Adrenal gland (tissue), 12 donors: ENCODE data around the gene TSPAN18. TPM values are rescaled to one million over a fixed set of nuclear protein-coding genes. Genes with fewer than 3 reads are reported as not detected.

Experiments used
- DNase-seq, 7 donors: peaks; one replicate each; pipeline ENCODE4 v3.0.0-alpha.2; 2019 to 2020
- H3K27ac ChIP-seq, 5 donors: fragments of 200-600 bp; sonication (generic) in 4 of 5; 1 replicate in 3 of 5; 2 replicates in 2 of 5; pipeline versions ENCODE4 v1.5.1 to v1.8.0; 2016 to 2020; ENCODE audit warnings: mild to moderate bottlenecking in 1 of 5
- H3K27me3 ChIP-seq: fragments of 200-600 bp; 2 replicates; pipeline ENCODE4 v1.8.0; 2021
- H3K36me3 ChIP-seq, 2 donors: fragments of 200-600 bp; replicated peaks in 1 of 2; 1 replicate in 1 of 2; 2 replicates in 1 of 2; pipeline versions ENCODE4 v1.5.1 to v1.8.0; 2018 to 2022
- H3K4me1 ChIP-seq, 2 donors: fragments of 200-600 bp; replicated peaks in 1 of 2; 1 replicate in 1 of 2; 2 replicates in 1 of 2; pipeline versions ENCODE4 v1.5.1 to v1.8.0; 2018 to 2021
- H3K4me3 ChIP-seq, 4 donors: fragments of 200-600 bp; sonication (generic) in 3 of 4; one replicate each; pipeline ENCODE4 v1.5.1; 2016 to 2018
- H3K9me3 ChIP-seq, 3 donors: fragments of 200-600 bp; sonication (generic) in 1 of 3; replicated peaks in 1 of 3; 1 replicate in 2 of 3; 2 replicates in 1 of 3; pipeline versions ENCODE4 v1.5.1 to v1.8.0; 2016 to 2021
- CTCF ChIP-seq, 6 experiments: fragments of 450-650 bp in 4 of 6; fragments of 200-600 bp in 2 of 6; sonication (generic) in 1 of 6; IDR thresholded peaks; 1 replicate in 5 of 6; 2 replicates in 1 of 6; pipeline versions ENCODE4 v1.5.1 to v1.8.0; 2016 to 2021; ENCODE audit warnings: antibody characterized with exemption in 6 of 6, mild to moderate bottlenecking in 2 of 6, moderate library complexity in 1 of 6
- POLR2A ChIP-seq, 2 donors: fragments of 450-650 bp; IDR thresholded peaks; one replicate each; pipeline ENCODE4 v1.6.1; 2017; ENCODE audit warnings: antibody characterized with exemption in 2 of 2, mild to moderate bottlenecking in 2 of 2, moderate library complexity in 1 of 2
- WGBS, 4 donors: extraction: QIAGEN DNeasy Blood & Tissue Kit in 2 of 4; methylation state at CpG; one replicate each; pipeline versions ENCODE4 v1.1.5 to v1.1.7; 2013 to 2017; 5-methylcytosine and 5-hydroxymethylcytosine counted together
- intact Hi-C, 2 donors: fragments of 100-400 bp; cut with DNase I; formaldehyde crosslinking; loops; one replicate each; pipeline versions ENCODE4 v1.14.1 to v1.15.0; 2022 to 2023
- polyA plus RNA-seq, 3 donors: library from polyadenylated mRNA; stranded (reverse); fragments of 200-250 nt in 2 of 3; fragments of 350-450 nt in 1 of 3; fragmentation: Illumina TruSeq in 1 of 3; extraction: RNeasy Lipid Tissue Mini Kit (QIAGEN cat#74804) in 1 of 3; gene quantifications; one replicate each; pipeline ENCODE4 v1.2.3, GENCODE V29; 2013 to 2014
- total RNA-seq, 9 donors: library from RNA; depleted of rRNA in 4 of 9; stranded (reverse); fragments of >200 nt in 4 of 9; fragments of 120-200 nt in 1 of 9; fragmentation: NEBNext Ultra II Directional in 1 of 9; extraction: Animal tissue kit (Norgen Biotek cat#: 25700) in 1 of 9; gene quantifications; one replicate each; pipeline versions ENCODE4 v1.1.0 to v1.2.4, GENCODE V29; 2013 to 2023
- donor health status: healthy with polysubstance abuse.
- donor health status: Bipolar disorder and iron deficiency.
- donor health status: DM: yes; HTN: yes; CAD: no.
- donor health status: DM: no; HTN: no; CAD: no.
- donor health status: DM: no; HTN: no; CAD: no.
- donor health status: DM: yes; HTN: yes; CAD: no.

TSPAN18 gene
- total and polyA plus RNA-seq, 12 donors, result 24.5 to 168 (median 58.4) TPM

DNA sequence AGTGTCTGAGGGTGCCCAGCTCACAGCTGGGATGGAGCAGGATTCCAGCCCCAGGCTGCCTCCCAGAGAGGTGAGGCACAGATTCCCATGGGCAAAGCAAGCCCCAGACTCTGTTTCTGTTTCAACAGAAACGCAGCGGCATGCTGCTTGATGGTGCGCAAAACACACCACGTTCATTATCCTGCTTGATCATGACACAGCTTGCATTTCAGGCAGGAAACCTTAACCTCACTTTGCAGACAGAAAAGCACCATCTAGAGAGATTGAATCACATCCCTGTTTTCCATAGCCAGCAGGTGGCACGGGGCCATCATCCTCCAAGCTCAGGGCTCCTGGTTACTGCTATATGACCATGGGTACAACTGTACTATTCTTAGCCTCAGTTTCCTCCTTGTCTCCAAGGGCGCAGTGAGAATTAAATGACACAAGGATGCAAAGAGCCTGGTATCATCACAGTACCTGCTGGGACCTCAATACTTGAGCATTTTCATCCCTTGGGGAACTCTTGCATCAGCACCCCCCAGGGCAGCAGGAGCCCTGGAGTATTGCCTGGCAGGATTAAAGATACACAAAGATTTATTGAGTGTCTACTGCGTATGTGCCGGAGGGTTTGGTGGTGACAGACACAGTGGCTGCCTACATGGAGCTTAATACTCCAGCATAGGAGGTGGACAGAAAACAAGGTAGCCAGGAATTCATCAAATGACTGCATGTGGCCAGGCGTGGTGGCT lies 113.9 kb downstream of the TSPAN18 start:
- H3K4me1 ChIP-seq, result no peaks in the 10 kb centered on the region
- no peak overlapping the region for H3K4me3 ChIP-seq
- intact Hi-C loops, result no loop called here
- H3K36me3 ChIP-seq, result no peaks in the 10 kb centered on the region
- TF ChIP-seq CTCF (IDR thresholded peaks at IDR 0.05), result no peak
- TF ChIP-seq POLR2A (IDR thresholded peaks at IDR 0.05), result no peak
- peak overlapping the region in 1 of 5 donors; percentile 11 for H3K27ac ChIP-seq
- H3K9me3 ChIP-seq, result no peaks in the 10 kb centered on the region
- DNase-seq, result no peak
- H3K27me3 ChIP-seq, result no peaks in the 10 kb centered on the region
- 82 to 91% (median 87%) methylated on average over 8 to 9 of the region's 9 CpGs for WGBS, 4 donors

- TF ChIP-seq CTCF (IDR thresholded peaks at IDR 0.05), result no peak
- TF ChIP-seq POLR2A (IDR thresholded peaks at IDR 0.05), result no peak
- intact Hi-C loops, result no loop called here
- no peak for DNase-seq
- 81 to 92% (median 83%) methylated on average over 5 of the region's 5 CpGs for WGBS, 4 donors
- Histone ChIP-seq H3K9me3 (no peaks in the 10 kb centered on the region), H3K36me3 (no peaks in the 10 kb centered on the region), H3K27me3 (no peaks in the 10 kb centered on the region), H3K4me1 (no peaks in the 10 kb centered on the region), H3K4me3 (no peak overlapping the region), H3K27ac (no peak overlapping the region)
These were observed 115.5 kb downstream of the TSPAN18 start for GRCh38 chr11:44842220-44842619.

- no peaks in the 10 kb centered on the region for H3K36me3 ChIP-seq
- no peak overlapping the region for H3K27ac ChIP-seq
- H3K9me3 ChIP-seq, result no peaks in the 10 kb centered on the region
- no peak overlapping the region for H3K4me3 ChIP-seq
- TF ChIP-seq CTCF (IDR thresholded peaks at IDR 0.05) (no peak), POLR2A (IDR thresholded peaks at IDR 0.05) (no peak)
- peaks cover 4 to 13% of the 10 kb centered on the region in 2 donors for H3K4me1 ChIP-seq
- no peak for DNase-seq
- intact Hi-C loops, result no loop called here
- no peaks in the 10 kb centered on the region for H3K27me3 ChIP-seq
- 82 to 90% (median 90%) methylated on average over 6 to 7 of the region's 7 CpGs for WGBS, 4 donors
These were observed 120.1 kb downstream of the TSPAN18 start for GRCh38 chr11:44846852-44847251.

DNA sequence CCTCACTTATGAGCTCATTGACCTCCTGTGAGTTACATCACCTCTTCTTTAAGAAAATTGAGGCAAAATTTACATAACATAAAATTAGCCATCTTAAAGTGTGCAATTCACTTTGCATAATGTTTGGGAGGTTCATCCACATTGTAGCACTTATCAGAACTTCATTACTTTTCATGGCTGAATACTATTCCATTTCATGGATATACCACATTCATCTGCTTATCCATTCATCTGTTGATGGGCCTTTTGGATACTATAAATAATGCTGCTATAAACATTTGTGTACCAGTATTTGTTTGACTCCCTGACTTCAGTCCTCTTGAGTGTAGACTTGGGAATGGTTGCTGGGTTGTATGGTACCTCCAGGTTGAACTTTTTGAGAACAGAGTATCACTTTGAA lies 120.6 kb downstream of the TSPAN18 start:
- intact Hi-C loops, result no loop called here
- H3K9me3 ChIP-seq, result no peaks in the 10 kb centered on the region
- no peak overlapping the region for H3K4me3 ChIP-seq
- TF ChIP-seq POLR2A (IDR thresholded peaks at IDR 0.05) (no peak), CTCF (IDR thresholded peaks at IDR 0.05) (no peak)
- H3K27me3 ChIP-seq, result no peaks in the 10 kb centered on the region
- H3K4me1 ChIP-seq, result peaks cover 4 to 13% of the 10 kb centered on the region in 2 donors
- H3K36me3 ChIP-seq, result no peaks in the 10 kb centered on the region
- DNase-seq, result no peak
- no peak overlapping the region for H3K27ac ChIP-seq
